HG02571 (cell line): ENCODE measurements around the gene TAF6.
"Not testable (repeated sequence)": the region's sequence is repeated elsewhere in the genome, so short reads cannot be mapped to it uniquely, and the experiment has no call there.

ENCODE experiments used
- ATAC-seq: cut with Tn5 transposase; IDR thresholded peaks from one replicate; pipeline ENCODE4 v1.9.1; 2021; ENCODE audit warnings: mild to moderate bottlenecking, moderate library complexity; ENCODE audit not compliant: unreplicated experiment

TAF6 gene

DNA sequence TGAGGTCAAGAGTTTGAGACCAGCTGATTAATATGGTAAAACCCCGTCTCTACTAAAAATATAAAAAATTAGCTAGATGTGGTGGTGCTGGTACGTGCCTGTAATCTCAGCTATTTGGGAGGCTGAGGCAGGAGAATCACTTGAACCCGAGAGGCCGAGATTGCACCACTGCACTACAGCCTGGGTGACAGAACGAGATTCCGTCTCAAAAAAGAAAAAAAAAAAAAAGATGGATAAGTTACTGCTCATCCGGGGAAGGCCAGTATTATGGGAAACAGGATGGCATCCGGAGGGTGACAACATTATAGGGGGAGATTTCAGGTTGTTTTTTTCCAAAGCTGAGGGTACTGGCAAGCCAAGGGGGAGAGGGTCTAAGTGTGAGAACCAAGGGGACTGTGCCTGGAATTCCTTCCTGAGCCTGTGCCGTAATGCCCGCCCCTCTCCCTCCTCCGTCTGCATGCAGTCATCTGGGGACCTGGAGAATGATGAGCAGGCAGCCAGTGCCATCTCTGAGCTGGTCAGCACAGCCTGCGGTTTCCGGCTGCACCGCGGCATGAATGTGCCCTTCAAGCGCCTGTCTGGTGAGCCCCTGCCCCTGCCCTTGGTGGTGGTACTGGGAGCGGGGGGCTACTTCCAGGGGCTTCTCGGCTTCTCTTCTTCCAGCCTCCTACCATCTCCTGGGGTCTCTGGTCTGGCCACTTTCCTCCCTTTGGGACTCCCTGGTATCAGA is 33.9 kb upstream of the TAF6 start:
- no peak for ATAC-seq

DNA sequence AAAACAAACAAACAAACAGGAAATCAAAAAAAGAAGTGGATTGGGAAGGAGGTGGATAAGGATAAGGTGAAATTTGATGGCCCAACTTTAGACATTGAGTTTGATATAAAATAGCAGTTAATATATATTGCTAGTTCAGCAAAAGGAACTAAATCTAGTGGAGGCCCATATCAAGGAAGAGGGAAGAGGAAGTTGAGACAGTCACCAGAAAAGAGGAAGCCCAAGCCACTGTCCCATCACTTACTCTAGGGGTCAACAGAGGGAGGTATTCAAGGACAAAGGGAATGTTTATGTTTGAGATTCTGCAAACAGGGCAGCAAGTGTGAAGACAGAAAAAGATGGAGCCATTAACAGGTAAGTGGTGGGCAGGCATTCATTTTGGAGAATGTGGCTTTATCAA is 33.2 kb upstream of the TAF6 start:
- ATAC-seq, result no peak

DNA sequence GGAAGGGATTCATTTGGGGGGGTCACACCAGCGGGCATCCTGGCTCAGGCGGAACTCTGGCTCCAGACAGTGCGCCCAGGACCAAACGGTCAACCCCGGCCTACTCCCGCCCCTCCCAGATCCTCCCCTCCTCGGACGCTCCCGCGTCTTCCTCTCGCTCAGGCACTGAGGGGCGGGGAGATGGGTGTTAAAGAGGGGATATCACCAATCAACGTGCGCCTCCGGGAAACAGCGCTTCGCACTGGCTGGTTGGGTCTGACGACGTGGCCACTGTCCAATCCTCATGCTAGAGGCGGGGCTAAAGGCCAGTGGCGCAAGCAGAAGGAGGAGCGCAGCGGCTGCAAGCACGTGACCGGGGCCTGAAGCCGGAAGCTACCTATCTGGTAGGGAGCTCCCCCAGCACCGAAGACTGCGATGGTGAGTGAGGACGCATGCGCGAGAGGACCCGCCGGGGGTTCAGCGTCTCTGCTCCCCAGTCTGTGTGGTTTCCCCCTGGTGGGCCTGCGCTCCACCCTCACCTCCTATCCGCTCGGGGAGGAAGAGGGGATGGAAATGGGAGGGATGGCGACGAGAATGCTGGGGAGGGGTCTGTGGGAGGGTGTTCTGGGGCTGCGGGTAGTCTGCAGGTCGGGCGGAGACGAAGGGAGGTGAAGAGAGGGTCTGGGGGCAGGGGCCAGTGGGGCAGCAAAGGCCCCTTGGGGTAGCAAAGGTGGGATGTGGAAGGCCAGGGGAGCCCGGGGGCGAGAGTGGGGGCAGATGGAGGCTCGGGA is 29.6 kb upstream of the TAF6 start, which contains the start of gene LAMTOR4:
LAMTOR4 (plus strand) TSS at position 360 of the 770 bp plus-strand sequence; CDS start at position 415, 55 bp downstream.
- peak; percentile 98 for ATAC-seq

DNA sequence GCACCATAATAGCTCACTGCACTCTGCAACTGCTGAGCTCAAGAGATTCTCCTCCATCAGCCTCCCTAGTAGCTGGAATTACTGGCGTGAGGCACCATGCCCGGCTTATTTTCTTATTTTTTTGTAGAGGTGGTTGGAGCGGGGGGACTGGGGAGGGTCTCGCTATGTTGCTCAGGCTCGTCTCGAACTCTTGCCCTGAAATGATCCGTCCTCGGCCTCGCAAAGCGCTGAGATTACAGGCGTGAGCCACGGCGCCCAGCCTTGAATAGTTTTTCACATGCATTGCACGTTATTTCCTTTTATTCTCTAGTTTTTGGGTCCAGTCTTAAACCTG is 29.0 kb upstream of the TAF6 start:
- no peak for ATAC-seq

DNA sequence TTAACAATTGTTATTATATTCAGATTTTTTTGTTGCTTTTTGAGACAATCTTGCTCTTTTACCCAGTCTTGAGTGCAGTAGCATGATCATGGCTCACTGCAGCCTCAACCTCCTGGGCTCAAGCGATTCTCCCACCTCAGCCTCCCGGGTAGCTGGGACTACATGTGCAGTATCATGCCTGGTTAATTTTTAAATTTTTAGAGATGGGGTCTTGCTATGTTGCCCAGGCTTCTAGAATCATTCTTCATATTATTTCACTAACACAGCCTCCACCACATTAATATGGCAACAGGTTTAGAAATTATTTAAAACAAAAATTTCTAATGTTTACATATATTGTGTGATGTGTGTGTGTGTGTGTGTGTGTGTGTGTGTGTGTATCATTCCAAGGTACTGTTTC is 28.1 kb upstream of the TAF6 start:
- ATAC-seq, result no peak

DNA sequence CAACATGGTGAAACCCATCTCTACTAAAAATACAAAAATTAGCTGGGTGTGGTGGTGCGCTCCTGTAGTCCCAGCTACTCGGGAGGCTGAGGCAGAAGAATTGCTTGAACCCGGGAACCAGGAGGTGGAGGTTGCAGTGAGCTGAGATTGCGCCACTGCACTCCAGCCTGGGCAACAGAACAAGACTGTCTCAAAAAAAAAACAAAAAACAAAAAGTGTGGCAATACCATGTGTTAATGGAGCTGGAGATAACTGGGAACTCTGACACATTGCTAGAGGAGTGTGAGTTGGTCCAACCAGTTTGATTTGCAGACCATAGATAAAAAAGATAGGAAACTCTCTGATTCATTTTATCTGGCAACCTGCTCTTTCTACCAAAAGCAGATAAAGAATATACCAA is 27.2 kb upstream of the TAF6 start:
- not testable (repeated sequence) for ATAC-seq

DNA sequence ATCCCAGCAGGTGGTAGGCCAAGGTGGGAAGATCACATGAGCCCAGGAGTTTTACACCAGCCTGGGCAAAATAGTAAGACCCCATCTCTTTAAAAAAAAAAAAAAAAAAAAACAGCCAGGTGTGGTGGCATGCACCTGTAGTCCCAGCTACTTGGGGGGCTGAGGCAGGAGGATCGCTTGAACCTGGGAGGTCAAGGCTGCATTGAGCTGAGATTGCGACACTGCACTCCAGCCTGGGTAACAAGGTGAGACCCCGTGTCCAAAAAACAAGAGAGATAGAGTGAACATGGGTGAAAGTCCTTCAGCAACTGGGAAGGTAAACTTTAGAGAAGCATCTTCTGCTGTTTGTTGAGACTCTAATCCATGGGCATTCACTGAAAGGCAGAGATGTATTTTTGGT is 23.3 kb upstream of the TAF6 start:
- no peak for ATAC-seq

DNA sequence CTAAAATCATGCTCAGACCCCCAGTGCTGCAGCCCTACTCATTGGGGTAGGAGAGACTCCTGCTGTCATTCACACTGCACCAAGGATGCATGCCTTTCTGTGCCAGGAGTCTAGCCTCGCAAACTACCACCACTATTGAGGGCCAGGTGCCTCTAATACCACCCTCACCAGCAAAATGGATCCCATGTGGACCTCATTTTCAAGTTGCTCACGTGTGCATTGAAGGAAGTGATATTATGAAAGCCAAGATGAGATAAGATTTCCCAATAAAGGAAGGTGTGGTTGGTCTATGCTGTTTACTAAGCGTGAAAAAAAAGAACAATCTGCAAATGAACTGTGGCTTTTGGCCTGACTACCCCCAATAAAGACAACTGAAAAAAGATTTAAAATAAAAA is 22.4 kb upstream of the TAF6 start:
- ATAC-seq, result no peak

DNA sequence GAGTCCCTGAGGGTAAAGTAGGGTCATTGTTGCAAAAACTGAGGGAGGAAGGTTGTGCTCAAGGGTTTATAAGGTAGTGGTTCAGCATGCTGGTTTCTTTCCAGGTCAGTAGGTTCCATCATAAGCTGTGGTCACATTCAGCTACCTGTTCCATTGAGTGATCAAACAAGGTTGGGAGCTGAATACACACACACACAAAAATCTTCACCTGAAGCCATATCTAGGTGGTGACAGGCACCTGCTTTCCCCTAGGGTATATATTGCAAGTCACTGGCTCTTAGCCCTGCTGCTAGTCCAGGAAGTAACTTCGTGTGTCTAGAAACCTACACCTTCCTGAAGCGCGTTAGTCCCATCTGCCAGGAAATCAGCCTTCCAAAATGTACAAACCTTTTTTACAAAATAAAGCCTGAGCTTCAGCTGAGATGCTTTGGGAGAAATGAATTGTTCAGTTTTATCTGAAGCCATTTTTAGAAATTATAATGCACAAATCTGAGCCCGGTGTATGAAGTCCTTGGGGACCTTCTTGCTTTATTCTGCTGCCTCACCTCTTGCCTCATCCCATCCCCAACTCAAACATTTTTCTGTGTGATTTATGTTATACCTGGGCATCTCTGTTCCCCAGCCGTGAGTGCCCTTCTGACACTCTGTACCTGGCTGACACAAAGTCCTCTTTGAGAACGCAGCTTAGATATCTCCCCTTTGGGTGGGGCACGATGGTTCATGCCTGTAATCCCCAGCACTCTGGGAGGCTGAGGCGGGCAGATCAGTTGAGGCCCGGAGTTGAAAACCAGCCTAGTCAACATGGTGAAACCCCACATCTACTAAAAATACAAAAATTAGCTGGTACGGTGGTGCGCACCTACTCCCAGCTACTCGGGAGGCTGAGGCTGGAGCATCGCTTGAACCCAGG is 18.9 kb upstream of the TAF6 start:
- no peak for ATAC-seq

DNA sequence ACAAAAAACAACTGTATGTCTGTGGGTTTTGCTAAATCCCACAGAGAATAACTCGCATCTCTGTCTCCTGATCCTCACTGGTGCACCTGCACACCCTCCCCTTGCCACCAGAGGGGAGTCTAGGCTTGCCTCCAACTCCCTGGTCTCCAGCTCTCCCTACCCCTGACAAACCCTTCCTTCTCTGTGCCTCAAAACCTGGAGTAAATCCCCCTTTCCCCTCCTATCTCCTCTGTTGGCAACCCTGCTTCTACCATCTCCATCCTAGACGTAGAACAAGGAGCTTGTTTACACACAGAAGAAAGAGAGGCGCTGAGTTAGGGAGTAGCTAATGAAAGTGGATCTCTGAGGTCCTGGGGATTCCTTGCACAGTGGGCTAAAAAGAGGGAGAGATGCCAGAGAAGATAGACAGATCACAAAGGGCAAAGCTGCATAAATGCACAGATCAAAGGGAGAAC is 13.6 kb upstream of the TAF6 start:
- ATAC-seq, result no peak

DNA sequence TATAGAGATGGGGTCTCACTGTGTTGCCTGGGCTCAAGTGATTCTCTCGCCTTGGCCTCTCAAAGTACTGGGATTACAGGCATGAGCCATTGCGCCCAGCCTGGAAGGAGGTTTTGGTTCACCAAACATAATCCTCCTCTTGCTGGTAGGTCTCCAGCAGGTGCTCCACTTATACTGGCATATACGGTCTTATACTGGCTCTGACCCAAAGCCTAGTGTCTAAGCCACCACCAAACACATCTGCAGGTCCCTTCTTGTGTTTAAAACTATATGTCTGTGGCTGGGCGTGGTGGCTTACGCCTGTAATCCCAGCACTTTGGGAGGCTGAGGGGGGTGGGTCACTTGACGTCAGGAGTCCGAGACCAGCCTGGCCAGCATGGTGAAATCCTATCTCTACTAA is 13.0 kb upstream of the TAF6 start:
- ATAC-seq, result no peak

DNA sequence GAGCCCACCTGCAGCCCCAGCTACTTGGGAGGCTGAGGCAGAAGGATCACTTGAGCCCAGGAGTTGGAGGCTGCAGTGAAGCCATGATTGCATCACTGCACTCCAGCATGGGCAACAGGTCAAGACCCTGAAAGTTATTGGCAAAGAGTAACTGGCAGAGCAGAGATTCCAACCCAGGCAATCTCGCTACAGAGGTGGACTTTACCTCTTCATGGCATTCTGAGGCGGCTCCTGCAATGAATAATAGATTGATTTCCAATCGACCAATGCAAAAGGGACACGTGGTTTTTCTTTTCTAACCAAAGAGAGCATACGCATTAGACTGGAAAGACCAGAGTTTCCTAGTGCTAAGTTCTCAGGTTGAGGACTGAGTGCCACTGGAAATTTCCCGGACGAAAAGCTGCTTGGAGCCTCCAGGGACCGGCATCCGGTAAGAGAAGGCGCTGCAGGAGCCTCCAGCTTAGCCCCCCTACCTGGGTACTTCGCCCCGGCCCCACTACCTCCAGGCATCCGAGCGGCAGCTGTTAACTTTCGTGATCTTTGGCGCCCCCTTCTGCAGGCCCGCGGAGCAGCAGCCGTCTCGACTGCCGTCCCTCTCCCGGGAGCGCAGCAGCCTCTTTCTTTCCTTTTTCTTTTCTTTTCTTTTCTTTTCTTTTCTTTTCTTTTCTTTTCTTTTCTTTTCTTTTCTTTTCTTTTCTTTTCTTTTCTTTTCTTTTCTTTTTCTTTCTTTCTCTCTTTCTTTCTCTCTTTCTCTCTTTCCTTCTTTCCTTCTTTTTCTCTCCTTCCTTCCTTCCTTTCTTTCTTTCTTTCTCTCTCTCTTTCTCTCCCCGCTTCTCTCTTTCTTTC is 11.7 kb upstream of the TAF6 start:
- no peak for ATAC-seq

DNA sequence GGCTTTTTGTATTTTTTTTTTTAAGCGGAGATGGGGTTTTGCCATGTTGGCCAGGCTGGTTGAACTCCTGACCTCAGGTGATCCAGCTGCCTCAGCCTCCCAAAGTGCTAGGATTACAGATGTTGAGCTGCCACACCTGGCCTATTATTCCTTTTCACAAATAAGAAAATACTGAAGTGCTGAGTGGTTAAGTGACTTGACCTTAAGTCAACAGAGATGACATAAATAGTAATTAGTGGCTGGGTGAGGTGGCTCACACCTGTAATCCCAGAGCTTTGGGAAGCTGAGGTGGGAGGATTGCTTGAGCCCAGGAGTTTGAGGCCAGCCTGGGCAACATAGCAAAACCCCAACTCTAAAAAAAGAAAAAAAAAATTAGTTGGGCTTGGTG is 11.1 kb upstream of the TAF6 start:
- ATAC-seq, result not testable (repeated sequence)

DNA sequence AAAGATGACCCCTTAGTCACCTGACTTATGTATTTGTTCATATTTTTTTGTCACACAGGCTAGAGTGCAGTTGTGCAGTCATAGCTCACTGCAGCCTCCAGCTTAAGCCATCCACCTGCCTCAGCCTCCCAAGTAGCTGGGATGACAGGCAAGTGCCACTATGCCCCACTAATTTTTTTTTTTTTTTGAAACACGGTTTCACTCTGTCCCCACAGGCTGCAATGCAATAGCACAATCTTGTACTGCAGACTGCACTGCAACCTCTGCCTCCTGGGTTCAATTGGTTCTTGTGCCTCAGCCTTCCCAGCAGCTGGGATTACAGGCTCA is 9.4 kb upstream of the TAF6 start:
- no peak for ATAC-seq

DNA sequence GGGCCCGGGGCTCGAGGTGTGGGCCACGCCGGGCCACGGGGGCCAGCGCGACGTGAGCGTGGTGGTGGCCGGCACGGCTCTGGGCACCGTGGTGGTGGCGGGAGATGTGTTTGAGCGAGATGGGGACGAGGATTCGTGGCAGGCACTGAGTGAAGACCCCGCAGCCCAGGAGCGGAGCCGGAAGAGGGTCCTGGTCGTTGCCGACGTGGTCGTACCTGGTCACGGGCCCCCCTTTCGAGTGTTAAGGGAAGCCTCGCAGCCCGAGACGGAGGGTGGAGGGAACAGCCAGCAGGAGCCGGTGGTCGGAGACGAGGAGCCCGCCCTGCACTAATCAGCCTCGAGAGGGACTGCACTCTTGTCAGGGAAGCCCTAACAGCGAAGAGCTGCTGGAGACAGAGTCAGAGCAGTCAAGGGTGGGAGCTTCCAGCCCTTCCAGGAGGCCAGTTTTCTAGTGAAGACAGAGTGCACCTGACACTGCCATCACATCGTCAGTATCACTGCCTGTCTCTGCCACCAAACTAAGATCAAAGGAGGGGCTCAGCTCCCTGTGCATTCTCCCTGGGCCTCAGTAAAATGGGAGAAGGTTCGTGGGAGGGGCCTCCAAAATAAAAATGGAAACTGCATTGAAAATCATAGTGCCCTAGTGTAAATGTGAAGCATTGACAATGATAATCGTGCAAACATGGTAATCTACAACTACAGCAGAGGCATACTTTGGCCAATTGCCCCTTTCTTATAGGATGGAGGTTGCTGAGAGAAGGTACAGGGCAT is 8.9 kb upstream of the TAF6 start:
- ATAC-seq, result no peak

DNA sequence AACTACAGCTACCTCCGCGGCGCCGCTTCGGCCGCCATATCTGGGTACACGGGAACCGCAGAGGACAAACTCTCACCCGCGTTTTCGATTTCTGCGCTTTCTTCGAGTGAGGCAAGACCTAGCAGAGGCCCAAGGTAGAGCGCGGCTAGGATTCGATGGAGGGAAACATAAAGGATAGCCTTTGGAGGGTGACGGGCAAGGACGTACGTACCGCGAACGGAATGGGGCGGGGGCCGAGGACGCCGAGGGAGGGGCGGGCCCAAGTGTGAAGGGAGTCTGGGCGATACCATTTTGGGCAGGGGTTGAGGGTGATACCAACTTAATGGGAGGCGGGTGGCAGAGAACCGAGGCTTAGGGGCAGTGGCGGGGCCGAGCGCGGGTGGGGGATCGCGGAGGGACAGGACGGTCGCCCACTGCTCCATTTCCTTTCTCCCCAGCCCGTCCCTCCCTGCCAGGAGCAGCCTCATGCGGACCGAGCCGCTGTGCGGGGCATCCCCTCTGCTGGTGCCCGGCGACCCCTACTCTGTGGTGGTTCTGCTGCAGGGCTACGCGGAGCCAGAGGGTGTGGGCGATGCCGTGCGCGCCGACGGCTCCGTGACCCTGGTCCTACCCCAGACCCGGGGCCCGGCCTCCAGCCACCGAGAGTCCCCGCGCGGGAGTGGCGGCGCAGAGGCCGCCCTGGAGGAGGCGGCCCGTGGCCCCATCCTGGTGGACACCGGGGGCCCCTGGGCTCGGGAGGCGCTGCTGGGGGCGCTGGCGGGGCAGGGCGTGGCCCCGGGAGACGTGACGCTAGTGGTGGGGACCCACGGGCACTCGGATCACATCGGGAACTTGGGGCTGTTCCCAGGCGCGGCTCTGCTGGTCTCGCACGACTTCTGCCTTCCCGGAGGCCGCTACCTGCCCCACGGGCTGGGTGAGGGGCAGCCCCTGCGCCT is 8.0 kb upstream of the TAF6 start, which contains the start of gene MBLAC1:
MBLAC1 (plus strand) TSS at position 37 of the 935 bp plus-strand sequence; CDS start at position 466, 429 bp downstream.
- peak; percentile 61 for ATAC-seq

DNA sequence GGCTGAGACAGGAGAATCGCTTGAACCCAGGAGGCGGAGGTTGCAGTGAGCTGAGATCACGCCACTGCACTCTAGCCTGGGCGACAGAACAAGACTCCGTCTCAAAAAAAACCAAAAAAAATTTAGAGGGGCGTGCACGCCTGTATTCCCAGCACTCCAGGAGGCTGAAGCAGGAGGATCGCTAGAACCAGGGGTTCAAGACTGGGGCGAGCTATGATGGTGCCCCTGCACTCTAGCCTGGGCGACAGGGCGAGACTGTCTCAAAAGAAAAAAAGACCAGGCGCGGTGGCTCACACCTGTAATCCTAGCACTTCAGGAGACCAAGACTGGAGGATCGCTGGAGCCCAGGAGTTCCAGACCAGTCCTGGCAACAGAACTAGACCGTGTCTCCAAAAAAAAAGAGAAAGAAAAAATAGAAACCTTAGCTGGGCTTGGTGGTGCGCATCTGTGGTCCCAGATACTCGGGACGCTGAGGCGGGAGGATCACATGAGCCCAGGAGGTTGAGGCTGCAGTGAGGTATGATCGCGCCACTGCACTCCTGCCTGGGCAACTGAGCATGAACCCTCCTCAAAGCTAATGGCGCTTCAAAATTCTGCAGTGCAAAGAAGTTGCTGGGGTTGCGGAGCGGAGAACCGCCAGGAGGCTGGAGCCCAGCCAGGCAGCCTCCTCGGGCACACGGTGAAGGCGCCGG is 7.2 kb upstream of the TAF6 start:
- ATAC-seq, result no peak
